ENCODE measurements around the gene CA11. TPM values are rescaled to one million over a fixed set of nuclear protein-coding genes. Genes with fewer than 3 reads are reported as not detected.

CA11 gene
- total RNA-seq, 4 donors from 2014 or later: 1.4 to 2.5 TPM; not detected in 2

GRCh38 chr19:48663667-48664066 lies 17.7 kb upstream of the CA11 start:
- no peak overlapping the region for H3K27ac ChIP-seq
- H3K9me3 ChIP-seq: no peaks in the 10 kb centered on the region
- H3K4me1 ChIP-seq: peaks cover 0 to 10% (median 4%) of the 10 kb centered on the region in 4 donors
- TF ChIP-seq POLR2A (IDR thresholded peaks at IDR 0.05): no peak
- TF ChIP-seq EP300 (IDR thresholded peaks at IDR 0.05; ENCODE audit: low read depth): no peak
- no peak for TF ChIP-seq POLR2AphosphoS5 (IDR thresholded peaks at IDR 0.05)
- no peak for TF ChIP-seq CTCF (IDR thresholded peaks at IDR 0.05)
- no peak overlapping the region for H3K4me3 ChIP-seq
- H3K27me3 ChIP-seq: no peaks in the 10 kb centered on the region
- DNase-seq: no peak
- WGBS, 2 donors (ENCODE audit: low coverage in 1 of 2): 98% methylated on average over 4 of the region's 4 CpGs; no CpG with 5 or more reads in 1 of the 2 donors
- in situ Hi-C loops (cut with MboI; ENCODE audit: low pct_ligation_motif_present in 1 of 4, low pct_unique_long_range_greater_than_20kb in 1 of 4, low sequenced_read_pairs in 3 of 4) (no loop called here), intact Hi-C loops (cut with DNase I; ENCODE audit: low total_unique reads) (loop anchor here (5.0 kb wide), 1 partner anchor 509 kb away; no protein-coding TSS in a partner anchor)
- no peaks in the 10 kb centered on the region for H3K36me3 ChIP-seq

GRCh38 chr19:48661711-48662090 lies 15.7 kb upstream of the CA11 start:
- DNase-seq: no peak
- H3K27me3 ChIP-seq: no peaks in the 10 kb centered on the region
- no peak for TF ChIP-seq POLR2AphosphoS5 (IDR thresholded peaks at IDR 0.05)
- no peak for TF ChIP-seq CTCF (IDR thresholded peaks at IDR 0.05)
- TF ChIP-seq POLR2A (IDR thresholded peaks at IDR 0.05): no peak
- no peak for TF ChIP-seq EP300 (IDR thresholded peaks at IDR 0.05; ENCODE audit: low read depth)
- peaks cover 0 to 10% (median 4%) of the 10 kb centered on the region in 4 donors for H3K4me1 ChIP-seq
- in situ Hi-C loops (cut with MboI; ENCODE audit: low pct_ligation_motif_present in 1 of 4, low pct_unique_long_range_greater_than_20kb in 1 of 4, low sequenced_read_pairs in 3 of 4): no loop called here
- no peaks in the 10 kb centered on the region for H3K36me3 ChIP-seq
- H3K9me3 ChIP-seq: no peaks in the 10 kb centered on the region
- whole genome bisulfite sequencing, 2 donors (ENCODE audit: low coverage in 1 of 2): 94% methylated on average over 50 of the region's 50 CpGs; no CpG with 5 or more reads in 1 of the 2 donors
- intact Hi-C loops (cut with DNase I; ENCODE audit: low total_unique reads): loop anchor here (5.0 kb wide), 1 partner anchor 511 kb away; no protein-coding TSS in a partner anchor
- no peak overlapping the region for H3K4me3 ChIP-seq
- no peak overlapping the region for H3K27ac ChIP-seq

GRCh38 chr19:48660852-48661710 lies 15.1 kb upstream of the CA11 start:
- no peak for TF ChIP-seq POLR2AphosphoS5 (IDR thresholded peaks at IDR 0.05)
- TF ChIP-seq EP300 (IDR thresholded peaks at IDR 0.05; ENCODE audit: low read depth): no peak
- no peak for TF ChIP-seq POLR2A (IDR thresholded peaks at IDR 0.05)
- no peak for TF ChIP-seq CTCF (IDR thresholded peaks at IDR 0.05)
- peak overlapping the region in 1 of 4 donors; percentile 9 for H3K4me3 ChIP-seq
- no peaks in the 10 kb centered on the region for H3K36me3 ChIP-seq
- intact Hi-C loops (cut with DNase I; ENCODE audit: low total_unique reads) (loop anchor here (5.0 kb wide), 1 partner anchor 511 kb away; no protein-coding TSS in a partner anchor), in situ Hi-C loops (cut with MboI; ENCODE audit: low pct_ligation_motif_present in 1 of 4, low pct_unique_long_range_greater_than_20kb in 1 of 4, low sequenced_read_pairs in 3 of 4) (no loop called here)
- H3K27ac ChIP-seq: peak overlapping the region; percentile 3 to 43 (median 24)
- WGBS, 2 donors (ENCODE audit: low coverage in 1 of 2): 55% methylated on average over 35 of the region's 35 CpGs; no CpG with 5 or more reads in 1 of the 2 donors
- no peaks in the 10 kb centered on the region for H3K27me3 ChIP-seq
- H3K4me1 ChIP-seq: peaks cover 0 to 10% (median 4%) of the 10 kb centered on the region in 4 donors
- peak; percentile 87 for DNase-seq
- H3K9me3 ChIP-seq: no peaks in the 10 kb centered on the region

GRCh38 chr19:48659768-48660167 lies 13.8 kb upstream of the CA11 start:
- no peak overlapping the region for H3K4me3 ChIP-seq
- no peaks in the 10 kb centered on the region for H3K36me3 ChIP-seq
- intact Hi-C loops (cut with DNase I; ENCODE audit: low total_unique reads) (loop anchor here (5.0 kb wide), 1 partner anchor 513 kb away; no protein-coding TSS in a partner anchor), in situ Hi-C loops (cut with MboI; ENCODE audit: low pct_ligation_motif_present in 1 of 4, low pct_unique_long_range_greater_than_20kb in 1 of 4, low sequenced_read_pairs in 3 of 4) (no loop called here)
- no peak for DNase-seq
- 78% methylated on average over 5 of the region's 5 CpGs; no CpG with 5 or more reads in 1 of the 2 donors for WGBS, 2 donors (ENCODE audit: low coverage in 1 of 2)
- peaks cover 0 to 10% (median 4%) of the 10 kb centered on the region in 4 donors for H3K4me1 ChIP-seq
- H3K27me3 ChIP-seq: no peaks in the 10 kb centered on the region
- TF ChIP-seq POLR2AphosphoS5 (IDR thresholded peaks at IDR 0.05) (no peak), EP300 (IDR thresholded peaks at IDR 0.05; ENCODE audit: low read depth) (no peak), CTCF (IDR thresholded peaks at IDR 0.05) (no peak), POLR2A (IDR thresholded peaks at IDR 0.05) (no peak)
- no peaks in the 10 kb centered on the region for H3K9me3 ChIP-seq
- H3K27ac ChIP-seq: no peak overlapping the region

Data from transverse colon (tissue), 4 donors.